Medulla oblongata (tissue), 1 donor: ENCODE data around the gene MYO10.

Source experiments
- DNase-seq: peaks from one replicate; pipeline ENCODE4 v3.0.0-alpha.2; 2015; ENCODE audit errors: extremely low spot score

Gene MYO10

GRCh38 chr5:16625096-16625495 is 311.0 kb downstream of the MYO10 start:
- DNase-seq: no peak

- DNase-seq: no peak
Measured at GRCh38 chr5:16619136-16619535, 317.0 kb downstream of the MYO10 start.

GRCh38 chr5:16618138-16618897 is 317.8 kb downstream of the MYO10 start:
- no peak for DNase-seq

GRCh38 chr5:16617274-16617968 is 318.7 kb downstream of the MYO10 start:
- DNase-seq: no peak

- peak; percentile 72 for DNase-seq
Measured at GRCh38 chr5:16616536-16617273, 319.4 kb downstream of the MYO10 start, which contains the start of gene RETREG1. TSS of gene RETREG1 (minus strand) at chr5:16616997. CDS start at chr5:16616971, 26 bp downstream.

GRCh38 chr5:16615741-16616535 is 320.1 kb downstream of the MYO10 start:
- DNase-seq: peak; percentile 56

- no peak for DNase-seq
Measured at GRCh38 chr5:16612007-16612406, 324.1 kb downstream of the MYO10 start.
